ENCODE data around the gene ENO4. TPM values are rescaled to one million over a fixed set of nuclear protein-coding genes. Genes with fewer than 3 reads are reported as not detected.

ENO4 gene
- total RNA-seq, 1 donor from 2014 or later, result 0.52 TPM

- peaks cover 2% of the 10 kb centered on the region for H3K36me3 ChIP-seq (ENCODE audit: insufficient read depth, low read length)
- no peaks in the 10 kb centered on the region for H4K20me1 ChIP-seq (ENCODE audit: insufficient read depth, low read length)
- Mint-ChIP-seq H3K4me3 (ENCODE audit: unreplicated experiment) (no peak overlapping the region), H3K4me1 (ENCODE audit: low read depth, unreplicated experiment) (no peaks in the 10 kb centered on the region), H3K9me3 (ENCODE audit: unreplicated experiment) (peaks cover 2% of the 10 kb centered on the region), H3K36me3 (ENCODE audit: low read depth, unreplicated experiment) (peaks cover 29% of the 10 kb centered on the region), H3K27ac (ENCODE audit: unreplicated experiment) (no peak overlapping the region), H3K27me3 (ENCODE audit: low read depth, unreplicated experiment) (no peaks in the 10 kb centered on the region)
- no peaks in the 10 kb centered on the region for H3K9me3 ChIP-seq (ENCODE audit: insufficient read depth, low read depth, low read length)
- H3K27ac ChIP-seq (ENCODE audit: low read depth, low read length), result no peak overlapping the region
- no peak overlapping the region for H3K4me2 ChIP-seq (ENCODE audit: low read length)
- TF ChIP-seq CTCF (IDR thresholded peaks at IDR 0.05; ENCODE audit: insufficient read depth, low read depth, low read length) (no peak), EZH2 (IDR thresholded peaks at IDR 0.05; ENCODE audit: insufficient read depth, low read length) (no peak)
- peaks cover under 1% of the 10 kb centered on the region for H3K4me1 ChIP-seq (ENCODE audit: insufficient read depth, low read length)
- no peaks in the 10 kb centered on the region for H3K79me2 ChIP-seq (ENCODE audit: insufficient read depth, low read length)
- H3K27me3 ChIP-seq (ENCODE audit: insufficient read depth, low read length), result no peaks in the 10 kb centered on the region
- H3K9ac ChIP-seq (ENCODE audit: low read length), result no peak overlapping the region
- DNase-seq (ENCODE audit: low read depth), result no peak
- H2AFZ ChIP-seq (ENCODE audit: low read depth, low read length), result no peak overlapping the region
- FAIRE-seq, result no peak
- H3K4me3 ChIP-seq (ENCODE audit: insufficient read depth, low read depth, low read length), result no peak overlapping the region
Observed at GRCh38 chr10:116931806-116932205, 82.5 kb downstream of the ENO4 start.

Other genes with a start within 250 kb of the ENO4 start
- not detected in 2 replicates for gene PNLIPRP2, start 228.5 kb upstream of the ENO4 start, total RNA-seq
- gene HSPA12A, start 106.9 kb upstream of the ENO4 start, total RNA-seq, result 7.9 and 11.1 TPM in 2 replicates
- 25.3 and 32.7 TPM in 2 replicates for gene SHTN1, start 155.7 kb downstream of the ENO4 start, total RNA-seq